Activated T-cell treated with anti-CD3 and anti-CD28 coated beads, Interleukin-2, amount 50 U/mL, for 1 hour (primary cell): ENCODE measurements around the gene CRIP1.
A peak's percentile ranks its signal among the peaks of the same experiment; 100 is the strongest.

Source experiments
- DNase-seq: peaks from one replicate; pipeline ENCODE4 v3.0.0-alpha.2; 2020

CRIP1 gene

GRCh38 chr14:105536691-105537579 is 50.2 kb downstream of the CRIP1 start:
- DNase-seq = no peak

DNA sequence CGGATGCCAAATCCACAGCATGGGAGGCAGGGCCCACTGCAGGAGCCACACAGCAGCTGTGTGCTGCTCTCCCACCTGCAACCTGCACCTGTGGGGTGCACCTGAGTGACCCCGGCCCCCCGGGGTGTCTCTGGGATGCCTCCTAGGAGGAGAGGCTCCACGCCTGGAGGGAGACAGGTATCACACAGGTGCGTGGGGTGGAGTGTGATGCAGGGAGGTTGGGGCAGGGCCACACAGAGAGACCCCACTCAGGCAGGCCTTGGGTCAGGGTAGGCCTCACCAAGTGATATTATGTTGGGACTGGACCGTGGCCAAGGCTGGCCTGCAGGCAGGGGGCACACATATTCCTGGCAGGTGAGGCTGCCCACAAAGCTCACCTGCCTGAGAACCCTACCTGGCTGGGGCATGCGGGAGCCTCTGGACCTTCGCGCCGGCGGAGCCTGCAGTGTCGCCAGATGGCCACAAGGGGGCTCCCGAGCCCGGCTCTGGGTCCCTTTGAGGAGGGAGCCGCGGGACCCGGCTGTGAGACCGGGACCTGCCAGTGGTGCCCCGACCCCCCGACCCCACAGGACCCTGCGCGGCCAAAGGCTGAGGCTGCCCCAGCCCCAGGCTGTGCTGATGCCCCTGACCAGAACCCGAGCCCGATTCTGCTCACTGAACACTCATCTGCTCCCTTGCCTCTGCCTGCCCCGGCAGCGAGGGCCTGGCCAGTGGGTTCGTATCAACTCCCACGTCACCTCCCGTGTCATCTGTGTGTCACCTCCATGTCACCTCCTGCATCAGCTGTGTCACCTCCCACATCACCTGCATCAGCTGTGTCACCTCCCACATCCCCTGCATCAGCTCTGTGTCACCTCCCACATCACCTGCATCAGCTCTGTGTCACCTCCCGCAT is 51.1 kb downstream of the CRIP1 start:
- peak; percentile 84 for DNase-seq
